T-helper 2 cell treated with Interferon-gamma antibody and Interleukin-4, amounts not matched to agents 5 μg/mL and 100 μg/mL, for 36 hours (primary cell): ENCODE results near the gene NAMPT.
"Not testable (repeated sequence)": the region's sequence is repeated elsewhere in the genome, so short reads cannot be mapped to it uniquely, and the experiment has no call there.

Experiments used
- DNase-seq: peaks from one replicate; pipeline ENCODE4 v3.0.0; 2021; ENCODE audit warnings: low spot score
- H3K27ac Mint-ChIP-seq: one replicate; pipeline ENCODE4 v1.8.0; 2021; ENCODE audit warnings: mild to moderate bottlenecking, mixed read lengths
- H3K27me3 Mint-ChIP-seq: one replicate; pipeline ENCODE4 v1.8.0; 2021; ENCODE audit warnings: low read depth, mixed read lengths
- H3K36me3 Mint-ChIP-seq: one replicate; pipeline ENCODE4 v1.8.0; 2021; ENCODE audit warnings: low read depth, mixed read lengths
- H3K4me1 Mint-ChIP-seq: one replicate; pipeline ENCODE4 v1.8.0; 2021; ENCODE audit warnings: low read depth, mixed read lengths
- H3K4me3 Mint-ChIP-seq: one replicate; pipeline ENCODE4 v1.8.0; 2022; ENCODE audit warnings: mild to moderate bottlenecking, moderate library complexity, mixed read lengths
- H3K9me3 Mint-ChIP-seq: one replicate; pipeline ENCODE4 v1.8.0; 2021; ENCODE audit warnings: mixed read lengths

Gene NAMPT

DNA sequence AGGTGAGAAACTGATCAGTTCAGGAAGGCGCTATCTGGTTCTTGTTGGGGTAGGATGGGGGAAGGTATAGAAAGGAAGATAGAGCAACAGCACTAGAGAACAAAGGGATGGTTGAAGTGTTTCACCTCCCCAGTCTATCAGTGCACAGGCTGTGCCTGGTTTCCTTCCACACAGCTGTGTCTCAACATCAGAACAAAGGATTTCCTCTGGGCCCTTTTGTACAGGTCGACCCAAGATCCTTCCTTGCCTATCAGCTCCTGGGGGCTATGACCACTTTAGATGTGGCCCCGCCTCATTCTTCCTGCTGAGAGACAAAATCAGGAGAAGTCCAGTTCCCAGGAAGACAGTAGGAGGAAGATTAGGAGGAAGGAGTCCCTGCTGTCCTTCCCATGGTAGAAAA is 65.6 kb downstream of the NAMPT start:
- Mint-ChIP-seq H3K9me3 (no peaks in the 10 kb centered on the region), H3K36me3 (no peaks in the 10 kb centered on the region), H3K4me3 (no peak overlapping the region), H3K4me1 (peaks cover 7% of the 10 kb centered on the region), H3K27ac (no peak overlapping the region), H3K27me3 (peaks cover 14% of the 10 kb centered on the region)
- DNase-seq = no peak

- no peak overlapping the region for H3K27ac Mint-ChIP-seq
- no peak for DNase-seq
- H3K27me3 Mint-ChIP-seq = peaks cover 16% of the 10 kb centered on the region
- H3K9me3 Mint-ChIP-seq = no peaks in the 10 kb centered on the region
- H3K36me3 Mint-ChIP-seq = no peaks in the 10 kb centered on the region
- peaks cover 7% of the 10 kb centered on the region for H3K4me1 Mint-ChIP-seq
- H3K4me3 Mint-ChIP-seq = no peak overlapping the region
Measured at GRCh38 chr7:106218546-106218945, 66.2 kb downstream of the NAMPT start.

- no peaks in the 10 kb centered on the region for H3K36me3 Mint-ChIP-seq
- no peak overlapping the region for H3K4me3 Mint-ChIP-seq
- DNase-seq = no peak
- H3K27me3 Mint-ChIP-seq = peaks cover 25% of the 10 kb centered on the region
- H3K4me1 Mint-ChIP-seq = peaks cover under 1% of the 10 kb centered on the region
- H3K27ac Mint-ChIP-seq = no peak overlapping the region
- no peaks in the 10 kb centered on the region for H3K9me3 Mint-ChIP-seq
Measured at GRCh38 chr7:106216923-106217542, 67.8 kb downstream of the NAMPT start.

DNA sequence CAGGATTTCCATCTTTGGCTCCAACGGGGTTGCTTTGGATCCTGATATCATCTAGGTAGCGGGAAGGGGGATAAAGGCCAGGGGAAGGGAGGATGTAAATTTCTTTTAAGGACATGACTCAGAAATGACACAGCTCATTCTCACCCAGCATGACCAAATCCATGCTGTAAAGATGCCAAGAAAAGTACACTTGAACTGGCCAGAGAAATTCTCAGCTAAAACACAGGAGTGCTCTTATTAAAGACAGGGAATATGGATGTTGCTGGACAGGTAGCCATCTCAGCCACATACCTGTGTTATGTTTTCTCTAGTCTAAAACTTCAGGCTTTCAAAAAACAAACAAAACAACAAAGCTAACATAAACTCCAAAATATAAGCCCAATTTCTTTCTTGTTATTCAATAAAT is 68.3 kb downstream of the NAMPT start:
- no peaks in the 10 kb centered on the region for H3K4me1 Mint-ChIP-seq
- no peaks in the 10 kb centered on the region for H3K9me3 Mint-ChIP-seq
- H3K4me3 Mint-ChIP-seq = no peak overlapping the region
- H3K27ac Mint-ChIP-seq = no peak overlapping the region
- H3K36me3 Mint-ChIP-seq = no peaks in the 10 kb centered on the region
- H3K27me3 Mint-ChIP-seq = peaks cover 28% of the 10 kb centered on the region
- DNase-seq = no peak

- H3K27me3 Mint-ChIP-seq = peaks cover 28% of the 10 kb centered on the region
- DNase-seq = no peak
- no peak overlapping the region for H3K27ac Mint-ChIP-seq
- no peak overlapping the region for H3K4me3 Mint-ChIP-seq
- no peaks in the 10 kb centered on the region for H3K9me3 Mint-ChIP-seq
- no peaks in the 10 kb centered on the region for H3K36me3 Mint-ChIP-seq
- H3K4me1 Mint-ChIP-seq = no peaks in the 10 kb centered on the region
Measured at GRCh38 chr7:106215868-106216516, 68.8 kb downstream of the NAMPT start.

GRCh38 chr7:106208944-106209343 is 75.8 kb downstream of the NAMPT start:
- not testable (repeated sequence) for H3K36me3 Mint-ChIP-seq, H3K27ac Mint-ChIP-seq, H3K4me1 Mint-ChIP-seq, H3K9me3 Mint-ChIP-seq, DNase-seq, H3K4me3 Mint-ChIP-seq
- H3K27me3 Mint-ChIP-seq = peaks cover 31% of the 10 kb centered on the region

DNA sequence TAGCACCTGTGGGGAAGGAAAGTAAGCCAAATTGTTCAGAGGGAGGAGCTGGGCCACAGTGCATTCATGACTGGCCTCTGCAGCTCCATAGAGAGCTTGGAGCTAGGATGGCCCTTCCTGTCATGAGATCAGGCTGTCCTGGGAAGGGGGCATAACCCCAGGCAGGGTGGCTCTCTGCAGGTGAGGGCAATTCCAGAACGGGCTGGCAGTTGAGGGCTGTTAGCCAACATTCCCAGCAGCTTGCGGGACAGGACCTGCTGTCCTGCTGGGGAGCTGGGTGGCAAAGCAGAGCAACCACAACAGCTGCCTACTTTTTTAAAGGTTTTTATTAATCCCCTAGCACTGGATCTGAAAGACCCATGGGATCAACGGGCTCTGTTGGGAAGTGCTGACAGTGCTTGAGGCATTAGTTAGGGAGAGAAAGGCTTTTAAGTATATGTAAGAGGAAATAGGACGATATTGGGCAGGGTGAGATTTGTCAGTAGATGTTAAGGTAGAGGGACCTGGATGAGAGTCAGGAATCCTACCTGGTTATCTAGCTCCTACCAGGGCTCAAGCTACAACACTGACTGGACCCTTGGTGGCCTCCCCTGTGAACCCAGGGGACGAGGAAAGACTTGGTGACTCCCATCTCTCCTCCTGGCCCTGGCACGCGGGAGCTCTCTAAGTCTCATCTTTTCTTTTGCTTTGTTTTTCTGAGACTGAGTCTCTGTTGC is 77.8 kb downstream of the NAMPT start:
- Mint-ChIP-seq H3K27ac (no peak overlapping the region), H3K4me3 (no peak overlapping the region), H3K4me1 (peaks cover 4% of the 10 kb centered on the region), H3K36me3 (no peaks in the 10 kb centered on the region), H3K9me3 (peaks cover 7% of the 10 kb centered on the region), H3K27me3 (peaks cover 28% of the 10 kb centered on the region)
- no peak for DNase-seq

DNA sequence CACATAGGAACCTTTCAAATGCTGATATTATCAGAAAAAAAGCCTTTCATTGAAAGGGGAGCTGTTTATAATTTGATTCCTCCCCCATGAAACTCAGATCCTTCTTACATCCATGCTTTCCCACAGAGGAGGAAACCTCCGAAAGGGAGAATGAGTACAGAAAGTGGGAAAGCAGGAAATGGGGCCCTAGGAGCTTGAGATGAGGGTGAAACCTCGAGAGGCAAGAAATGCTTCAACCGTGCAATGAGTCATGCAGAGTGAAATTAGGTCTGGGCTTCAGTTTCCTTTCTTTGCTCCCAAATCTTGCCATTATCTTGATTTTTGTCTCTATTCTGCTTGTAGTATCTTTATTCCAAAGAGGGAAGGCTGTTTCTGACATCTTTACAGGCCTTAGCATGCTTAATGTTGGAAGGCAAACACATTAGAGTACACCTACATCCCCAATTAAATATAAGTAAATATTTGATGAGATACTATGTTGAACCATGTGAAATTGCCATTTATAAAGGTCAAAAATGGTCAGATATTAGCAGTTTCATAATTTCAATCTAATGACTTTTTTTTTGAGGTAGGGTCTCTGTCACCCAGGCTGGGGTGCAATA is 79.1 kb downstream of the NAMPT start:
- no peak overlapping the region for H3K4me3 Mint-ChIP-seq
- peaks cover 7% of the 10 kb centered on the region for H3K9me3 Mint-ChIP-seq
- no peak for DNase-seq
- H3K36me3 Mint-ChIP-seq = no peaks in the 10 kb centered on the region
- H3K4me1 Mint-ChIP-seq = peaks cover 4% of the 10 kb centered on the region
- H3K27ac Mint-ChIP-seq = no peak overlapping the region
- H3K27me3 Mint-ChIP-seq = peaks cover 31% of the 10 kb centered on the region

- H3K36me3 Mint-ChIP-seq = no peaks in the 10 kb centered on the region
- no peak overlapping the region for H3K27ac Mint-ChIP-seq
- peaks cover 34% of the 10 kb centered on the region for H3K27me3 Mint-ChIP-seq
- peaks cover 4% of the 10 kb centered on the region for H3K4me1 Mint-ChIP-seq
- no peak overlapping the region for H3K4me3 Mint-ChIP-seq
- H3K9me3 Mint-ChIP-seq = no peaks in the 10 kb centered on the region
- no peak for DNase-seq
Measured at GRCh38 chr7:106203473-106203872, 81.3 kb downstream of the NAMPT start.

DNA sequence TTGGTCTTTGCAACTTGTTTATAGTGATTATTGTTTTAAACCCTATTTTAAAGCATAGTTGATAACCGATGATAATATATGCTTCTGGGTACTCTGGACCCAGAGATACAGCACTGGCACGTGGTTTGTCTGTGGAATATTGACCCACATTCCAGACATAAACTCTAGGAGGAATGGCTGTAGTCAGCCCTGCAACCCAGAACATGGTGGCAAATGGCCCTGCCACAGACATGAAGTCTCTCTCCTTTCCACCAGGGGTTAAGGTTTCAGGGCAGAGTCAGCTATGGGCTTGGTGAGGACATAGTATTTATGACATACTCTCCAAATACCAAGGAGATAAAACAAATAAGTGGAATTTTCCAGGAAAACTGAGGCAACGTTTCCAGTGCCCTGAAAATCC is 83.6 kb downstream of the NAMPT start:
- Mint-ChIP-seq H3K4me1 (peaks cover 4% of the 10 kb centered on the region), H3K27me3 (peaks cover 35% of the 10 kb centered on the region), H3K4me3 (no peak overlapping the region), H3K27ac (no peak overlapping the region), H3K36me3 (no peaks in the 10 kb centered on the region), H3K9me3 (no peaks in the 10 kb centered on the region)
- DNase-seq = no peak

- no peak for DNase-seq
- Mint-ChIP-seq H3K27ac (no peak overlapping the region), H3K36me3 (no peaks in the 10 kb centered on the region), H3K27me3 (peaks cover 37% of the 10 kb centered on the region), H3K4me3 (no peak overlapping the region), H3K4me1 (no peaks in the 10 kb centered on the region), H3K9me3 (no peaks in the 10 kb centered on the region)
Measured at GRCh38 chr7:106199813-106200364, 84.9 kb downstream of the NAMPT start.

GRCh38 chr7:106199024-106199423 is 85.8 kb downstream of the NAMPT start:
- no peak overlapping the region for H3K4me3 Mint-ChIP-seq
- DNase-seq = no peak
- H3K4me1 Mint-ChIP-seq = no peaks in the 10 kb centered on the region
- H3K27me3 Mint-ChIP-seq = peaks cover 31% of the 10 kb centered on the region
- H3K36me3 Mint-ChIP-seq = no peaks in the 10 kb centered on the region
- no peaks in the 10 kb centered on the region for H3K9me3 Mint-ChIP-seq
- H3K27ac Mint-ChIP-seq = no peak overlapping the region
